Measurements from ENCODE around the gene CDH26.

DNA sequence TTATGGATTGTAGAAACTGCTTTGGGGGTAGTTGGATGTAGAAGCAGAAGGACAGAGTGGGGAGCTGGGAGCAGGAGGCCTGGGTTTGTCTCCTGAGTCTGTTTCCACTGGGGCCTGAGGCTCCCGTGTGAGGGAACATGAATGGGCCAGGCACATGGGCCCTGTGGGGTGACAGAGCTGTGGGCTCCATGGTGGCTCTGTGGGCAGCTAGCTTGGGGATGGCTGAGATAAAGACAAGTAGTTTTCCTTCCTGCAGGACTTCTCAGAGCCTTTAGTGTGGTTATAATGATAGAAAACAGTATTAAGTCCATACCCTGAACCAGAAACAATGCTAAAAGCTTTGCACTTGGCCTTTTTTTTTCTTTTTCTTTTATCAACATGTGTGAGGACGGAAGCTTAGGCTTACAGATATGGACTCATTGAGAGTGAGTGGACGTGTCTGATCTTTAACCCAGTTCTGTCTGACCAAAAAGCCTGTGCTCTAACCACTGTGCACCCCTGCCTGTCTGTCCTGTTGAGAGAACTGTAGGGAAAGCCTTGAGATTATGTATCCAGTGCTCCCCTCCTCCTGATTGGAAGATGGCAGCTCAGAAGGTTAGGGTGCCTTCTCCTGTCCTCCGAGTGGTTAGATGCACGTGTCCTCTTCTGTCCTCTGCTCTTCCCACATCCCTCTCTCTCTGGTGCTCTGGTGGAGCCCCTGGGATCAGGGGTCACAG, 98.3 kb downstream of the CDH26 start:
- TF ChIP-seq, protein P1, sequence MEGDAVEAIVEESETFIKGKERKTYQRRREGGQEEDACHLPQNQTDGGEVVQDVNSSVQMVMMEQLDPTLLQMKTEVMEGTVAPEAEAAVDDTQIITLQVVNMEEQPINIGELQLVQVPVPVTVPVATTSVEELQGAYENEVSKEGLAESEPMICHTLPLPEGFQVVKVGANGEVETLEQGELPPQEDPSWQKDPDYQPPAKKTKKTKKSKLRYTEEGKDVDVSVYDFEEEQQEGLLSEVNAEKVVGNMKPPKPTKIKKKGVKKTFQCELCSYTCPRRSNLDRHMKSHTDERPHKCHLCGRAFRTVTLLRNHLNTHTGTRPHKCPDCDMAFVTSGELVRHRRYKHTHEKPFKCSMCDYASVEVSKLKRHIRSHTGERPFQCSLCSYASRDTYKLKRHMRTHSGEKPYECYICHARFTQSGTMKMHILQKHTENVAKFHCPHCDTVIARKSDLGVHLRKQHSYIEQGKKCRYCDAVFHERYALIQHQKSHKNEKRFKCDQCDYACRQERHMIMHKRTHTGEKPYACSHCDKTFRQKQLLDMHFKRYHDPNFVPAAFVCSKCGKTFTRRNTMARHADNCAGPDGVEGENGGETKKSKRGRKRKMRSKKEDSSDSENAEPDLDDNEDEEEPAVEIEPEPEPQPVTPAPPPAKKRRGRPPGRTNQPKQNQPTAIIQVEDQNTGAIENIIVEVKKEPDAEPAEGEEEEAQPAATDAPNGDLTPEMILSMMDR (IDR thresholded peaks at IDR 0.05): no peak
- TF ChIP-seq POLR2A (IDR thresholded peaks at IDR 0.05) (no peak), EP300 (IDR thresholded peaks at IDR 0.05) (no peak)

Measured in ovary (tissue), 3 donors.